Measurements from ENCODE around the gene SLC38A9.

DNA sequence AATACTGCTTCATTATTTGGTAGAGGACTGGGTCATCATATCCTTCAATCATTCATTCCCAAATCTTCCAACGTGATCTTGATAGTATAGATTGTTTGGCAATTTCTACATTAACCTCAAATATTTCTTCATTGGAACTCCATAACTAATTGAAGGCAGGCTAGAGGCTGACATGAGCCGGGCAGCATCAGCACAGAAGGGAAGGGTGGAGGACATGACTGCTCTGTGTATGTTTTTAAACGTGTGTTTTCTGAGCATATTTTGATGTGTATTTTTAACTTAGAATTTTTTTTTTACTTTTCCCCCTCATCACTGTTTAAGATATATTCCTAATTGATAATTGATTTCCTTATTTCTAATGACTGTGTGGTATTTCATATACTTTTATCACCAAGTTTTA is 38.4 kb upstream of the SLC38A9 start:
- TF ChIP-seq, protein P1, sequence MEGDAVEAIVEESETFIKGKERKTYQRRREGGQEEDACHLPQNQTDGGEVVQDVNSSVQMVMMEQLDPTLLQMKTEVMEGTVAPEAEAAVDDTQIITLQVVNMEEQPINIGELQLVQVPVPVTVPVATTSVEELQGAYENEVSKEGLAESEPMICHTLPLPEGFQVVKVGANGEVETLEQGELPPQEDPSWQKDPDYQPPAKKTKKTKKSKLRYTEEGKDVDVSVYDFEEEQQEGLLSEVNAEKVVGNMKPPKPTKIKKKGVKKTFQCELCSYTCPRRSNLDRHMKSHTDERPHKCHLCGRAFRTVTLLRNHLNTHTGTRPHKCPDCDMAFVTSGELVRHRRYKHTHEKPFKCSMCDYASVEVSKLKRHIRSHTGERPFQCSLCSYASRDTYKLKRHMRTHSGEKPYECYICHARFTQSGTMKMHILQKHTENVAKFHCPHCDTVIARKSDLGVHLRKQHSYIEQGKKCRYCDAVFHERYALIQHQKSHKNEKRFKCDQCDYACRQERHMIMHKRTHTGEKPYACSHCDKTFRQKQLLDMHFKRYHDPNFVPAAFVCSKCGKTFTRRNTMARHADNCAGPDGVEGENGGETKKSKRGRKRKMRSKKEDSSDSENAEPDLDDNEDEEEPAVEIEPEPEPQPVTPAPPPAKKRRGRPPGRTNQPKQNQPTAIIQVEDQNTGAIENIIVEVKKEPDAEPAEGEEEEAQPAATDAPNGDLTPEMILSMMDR (IDR thresholded peaks at IDR 0.05) = no peak
- TF ChIP-seq POLR2A (IDR thresholded peaks at IDR 0.05) = no peak

Measured in lower leg skin (tissue), 3 donors.